Aorta (tissue), 5 donors: Measurements from ENCODE around the gene C1orf226. TPM values are rescaled to one million over a fixed set of nuclear protein-coding genes. Genes with fewer than 3 reads are reported as not detected.

Experiments
- ATAC-seq: fragments of 200-7000 bp; cut with Tn5 transposase; one replicate; pipeline ENCODE4 v1.9.1; 2022; ENCODE audit warnings: moderate library complexity; ENCODE audit not compliant: low FRiP score
- DNase-seq, 2 donors: peaks; one replicate each; pipeline ENCODE4 v3.0.0-alpha.2; 2020
- H3K27ac ChIP-seq, 2 donors: one replicate each; pipeline ENCODE4 v1.5.1; 2013; ENCODE audit warnings: low read length in 2 of 2, mild to moderate bottlenecking in 2 of 2, moderate library complexity in 2 of 2, control low read depth in 1 of 2, inconsistent platforms in 1 of 2, low read depth in 1 of 2
- H3K27me3 ChIP-seq, 2 donors: one replicate each; pipeline ENCODE4 v1.6.1; 2013; ENCODE audit warnings: control low read depth in 1 of 2, low read length in 1 of 2, mild to moderate bottlenecking in 1 of 2, moderate library complexity in 1 of 2; ENCODE audit not compliant: insufficient read depth in 2 of 2, control insufficient read depth in 1 of 2
- H3K36me3 ChIP-seq, 2 donors: one replicate each; pipeline ENCODE4 v1.6.1; 2013; ENCODE audit warnings: control low read depth in 1 of 2, low read length in 1 of 2, mild to moderate bottlenecking in 1 of 2; ENCODE audit not compliant: insufficient read depth in 2 of 2, control insufficient read depth in 1 of 2
- H3K4me1 ChIP-seq, 2 donors: one replicate each; pipeline ENCODE4 v1.6.1; 2013; ENCODE audit warnings: low read length in 2 of 2, control low read depth in 1 of 2, mild to moderate bottlenecking in 1 of 2, moderate library complexity in 1 of 2; ENCODE audit not compliant: insufficient read depth in 2 of 2, control insufficient read depth in 1 of 2
- H3K4me3 ChIP-seq, 2 donors: one replicate each; pipeline ENCODE4 v1.5.1; 2013; ENCODE audit warnings: low read length in 2 of 2, control low read depth in 1 of 2, mild to moderate bottlenecking in 1 of 2
- H3K9me3 ChIP-seq: one replicate; pipeline ENCODE4 v1.6.1; 2013; ENCODE audit warnings: mild to moderate bottlenecking, low read length; ENCODE audit not compliant: control insufficient read depth
- WGBS, 2 donors: extraction: QIAGEN DNeasy Blood & Tissue Kit; methylation state at CpG; one replicate each; pipeline ENCODE4 v1.1.7; 2013; 5-methylcytosine and 5-hydroxymethylcytosine counted together
- intact Hi-C, 2 donors: fragments of 100-400 bp; cut with DNase I; formaldehyde crosslinking; loops; one replicate each; pipeline versions ENCODE4 v1.14.2 to v1.15.0; 2022
- long read RNA-seq, 2 donors: library from polyadenylated mRNA; unstranded; transcript quantifications; one replicate each; pipeline ENCODE4 v2.0.0, GENCODE V29; 2020 to 2021
- polyA plus RNA-seq, 2 donors: library from polyadenylated mRNA; stranded (reverse); fragments of 200-250 nt; gene quantifications; one replicate each; pipeline ENCODE4 v1.2.3, GENCODE V29; 2013
- total RNA-seq, 2 donors: library from RNA; stranded (reverse); fragmentation: NEBNext Ultra II Directional; extraction: Animal tissue kit (Norgen Biotek cat#: 25700); gene quantifications; one replicate each; pipeline ENCODE4 v1.2.1, GENCODE V29; 2021
- donor health status: healthy with polysubstance abuse.
- donor health status: Bipolar disorder and iron deficiency.
- donor health status: DM: no; HTN: no; CAD: no.
- donor health status: DM: no; HTN: no; CAD: no.
- donor health status: DM: yes; HTN: yes; CAD: no.

The C1orf226 gene, protein sequence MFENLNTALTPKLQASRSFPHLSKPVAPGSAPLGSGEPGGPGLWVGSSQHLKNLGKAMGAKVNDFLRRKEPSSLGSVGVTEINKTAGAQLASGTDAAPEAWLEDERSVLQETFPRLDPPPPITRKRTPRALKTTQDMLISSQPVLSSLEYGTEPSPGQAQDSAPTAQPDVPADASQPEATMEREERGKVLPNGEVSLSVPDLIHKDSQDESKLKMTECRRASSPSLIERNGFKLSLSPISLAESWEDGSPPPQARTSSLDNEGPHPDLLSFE
- total RNA-seq (1 to 10 TPM; 4.4 to 5.5 TPM), polyA plus RNA-seq (1 to 10 TPM; 1.5 to 5.6 TPM)
- long read RNA-seq, donor 1, partial matches to known transcripts: 0 of 19 reads
- long read RNA-seq, donor 1, other reads (novel, unspliced or antisense): 19 of 19 reads
- long read RNA-seq, donor 2, partial matches to known transcripts: 0 of 1 reads
- long read RNA-seq, donor 2, other reads (novel, unspliced or antisense): 1 of 1 reads

GRCh38 chr1:162381383-162381782 lies at the start of gene C1orf226:
TSS of gene C1orf226 (plus strand) at chr1:162381728. CDS start at chr1:162381902, 174 bp downstream.
- DNase-seq (no peak), ATAC-seq (no peak)
- no peak within 1 kb of the TSS for H3K4me3 ChIP-seq
- WGBS, 2 donors: 95 to 96% methylated on average over 3 of the region's 3 CpGs
- H3K36me3 ChIP-seq: no peaks in the 10 kb centered on the region
- H3K27ac ChIP-seq: no peak within 1 kb of the TSS
- intact Hi-C loops: no loop called here
- no peaks in the 10 kb centered on the region for H3K4me1 ChIP-seq
- no peaks in the 10 kb centered on the region for H3K27me3 ChIP-seq
- no peaks in the 10 kb centered on the region for H3K9me3 ChIP-seq

DNA sequence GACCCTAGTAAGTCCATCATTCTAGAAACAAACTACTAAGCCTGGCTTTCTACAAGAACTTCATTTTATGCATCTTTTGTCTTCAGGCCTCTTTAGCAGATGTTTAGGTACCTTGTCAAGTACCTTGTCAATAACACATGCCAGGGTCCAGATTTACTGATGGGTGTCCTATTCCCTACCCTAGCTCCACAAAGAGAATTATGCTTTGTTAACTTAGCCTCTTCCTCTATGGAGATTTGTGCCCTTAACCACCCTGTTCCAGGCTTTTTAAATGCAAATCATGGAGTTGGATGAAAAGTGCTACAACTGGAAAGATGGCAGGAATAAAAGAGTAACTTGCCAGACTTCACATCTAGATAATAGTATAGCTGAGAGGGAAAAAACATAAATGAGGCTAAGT lies 47.5 kb upstream of the C1orf226 start:
- Histone ChIP-seq H3K9me3 (no peaks in the 10 kb centered on the region), H3K4me1 (peaks cover 0 to 2% of the 10 kb centered on the region in 2 donors), H3K27ac (no peak overlapping the region), H3K4me3 (no peak overlapping the region), H3K36me3 (no peaks in the 10 kb centered on the region), H3K27me3 (no peaks in the 10 kb centered on the region)
- no peak for DNase-seq
- intact Hi-C loops: no loop called here
- ATAC-seq: no peak

GRCh38 chr1:162335126-162335525 lies 46.4 kb upstream of the C1orf226 start:
- no peak overlapping the region for H3K4me3 ChIP-seq
- no peaks in the 10 kb centered on the region for H3K9me3 ChIP-seq
- peaks cover 0 to under 1% of the 10 kb centered on the region in 2 donors for H3K4me1 ChIP-seq
- no peak for ATAC-seq
- intact Hi-C loops: no loop called here
- no peak for DNase-seq
- H3K27me3 ChIP-seq: no peaks in the 10 kb centered on the region
- WGBS, 2 donors: 54 to 58% methylated on average over 5 of the region's 5 CpGs
- H3K36me3 ChIP-seq: no peaks in the 10 kb centered on the region
- H3K27ac ChIP-seq: no peak overlapping the region

- no peaks in the 10 kb centered on the region for H3K27me3 ChIP-seq
- DNase-seq (no peak), ATAC-seq (no peak)
- no peak overlapping the region for H3K27ac ChIP-seq
- 85 to 86% methylated on average over 7 of the region's 7 CpGs for WGBS, 2 donors
- no peaks in the 10 kb centered on the region for H3K9me3 ChIP-seq
- H3K36me3 ChIP-seq: no peaks in the 10 kb centered on the region
- no peaks in the 10 kb centered on the region for H3K4me1 ChIP-seq
- H3K4me3 ChIP-seq: no peak overlapping the region
- intact Hi-C loops: no loop called here
Observed at GRCh38 chr1:162336621-162337285, 44.8 kb upstream of the C1orf226 start.

DNA sequence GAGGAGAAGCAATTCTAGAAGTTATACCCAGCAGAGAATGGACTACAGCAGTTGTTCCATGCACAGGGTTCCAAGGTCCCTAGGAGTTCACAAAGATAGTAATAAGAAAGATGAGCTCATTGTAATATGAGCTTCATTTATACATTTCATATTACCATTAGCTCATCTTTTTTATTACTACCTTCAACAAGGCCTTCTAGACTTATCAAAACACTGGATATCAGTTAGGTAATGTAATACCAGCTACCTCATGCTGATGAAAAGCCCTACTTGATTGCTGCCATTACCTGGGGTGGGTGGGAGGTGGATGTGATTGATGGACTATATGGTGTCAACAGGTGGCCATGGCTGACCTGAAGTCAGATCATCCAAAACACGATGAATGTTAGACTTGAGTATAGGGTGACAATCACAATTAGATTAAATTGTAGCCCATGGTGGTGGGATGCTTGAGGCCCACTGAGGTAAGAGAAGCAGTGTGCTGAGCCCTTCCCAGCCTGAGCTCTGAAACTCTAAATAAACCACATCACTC lies 39.0 kb upstream of the C1orf226 start:
- no peak for ATAC-seq
- no peaks in the 10 kb centered on the region for H3K4me1 ChIP-seq
- intact Hi-C loops: no loop called here

DNA sequence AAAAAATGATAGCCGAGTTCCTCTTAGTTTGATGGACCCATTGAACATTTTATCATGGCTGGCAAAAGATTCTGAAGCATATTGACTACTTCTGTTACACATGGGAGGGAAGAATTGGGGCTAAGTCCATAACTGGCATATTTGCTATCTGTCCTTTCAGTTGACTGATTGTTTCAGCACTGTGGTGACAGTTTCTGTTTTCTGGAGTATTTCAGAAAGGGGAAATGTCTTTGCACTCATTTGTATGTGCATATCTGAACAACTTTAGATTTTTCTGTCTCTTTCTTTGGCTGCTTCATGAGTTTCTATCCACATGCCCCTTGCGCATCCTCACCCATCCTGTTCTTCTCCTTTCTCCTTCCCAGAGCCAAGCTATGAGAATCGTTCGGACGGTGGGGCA lies 38.1 kb upstream of the C1orf226 start:
- H3K4me3 ChIP-seq: no peak overlapping the region
- H3K4me1 ChIP-seq: no peaks in the 10 kb centered on the region
- no peaks in the 10 kb centered on the region for H3K27me3 ChIP-seq
- H3K9me3 ChIP-seq: no peaks in the 10 kb centered on the region
- peaks cover 0 to 2% of the 10 kb centered on the region in 2 donors for H3K36me3 ChIP-seq
- no peak for DNase-seq
- 87 to 92% methylated on average over 5 of the region's 5 CpGs for WGBS, 2 donors
- no peak overlapping the region for H3K27ac ChIP-seq
- intact Hi-C loops: no loop called here
- ATAC-seq: no peak

More for the DNA sequence above, 39.0 kb upstream of the C1orf226 start:
- WGBS, 2 donors: 93 to 95% methylated on average over 1 of the region's 1 CpG
- Histone ChIP-seq H3K27me3 (no peaks in the 10 kb centered on the region), H3K9me3 (no peaks in the 10 kb centered on the region), H3K36me3 (peaks cover 0 to 2% of the 10 kb centered on the region in 2 donors), H3K27ac (no peak overlapping the region), H3K4me3 (no peak overlapping the region)
- DNase-seq: no peak

DNA sequence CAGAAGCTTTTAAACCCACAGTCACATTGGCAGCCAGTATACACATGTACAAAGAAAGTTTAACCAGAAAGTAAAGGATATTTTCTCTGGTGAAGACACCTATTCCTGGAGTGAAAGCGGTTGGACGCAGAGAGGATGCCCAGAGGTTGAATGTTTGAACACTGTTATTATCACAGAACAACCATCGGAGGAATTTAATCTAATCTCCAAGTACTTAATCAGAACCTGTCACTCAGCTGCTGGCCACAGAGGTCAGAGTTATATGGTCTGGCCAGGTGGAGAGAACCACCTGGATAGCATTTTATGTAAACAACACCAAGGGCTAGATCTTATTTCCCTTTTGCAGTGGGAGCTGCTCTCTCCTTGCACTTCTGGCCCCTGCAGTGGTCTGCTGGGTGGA lies 34.2 kb upstream of the C1orf226 start:
- Histone ChIP-seq H3K36me3 (peaks cover 0 to 2% of the 10 kb centered on the region in 2 donors), H3K4me3 (no peak overlapping the region), H3K27ac (no peak overlapping the region), H3K9me3 (no peaks in the 10 kb centered on the region), H3K27me3 (no peaks in the 10 kb centered on the region), H3K4me1 (no peaks in the 10 kb centered on the region)
- intact Hi-C loops: no loop called here
- no peak for ATAC-seq
- no peak for DNase-seq
- 63 to 64% methylated on average over 3 of the region's 3 CpGs for WGBS, 2 donors

DNA sequence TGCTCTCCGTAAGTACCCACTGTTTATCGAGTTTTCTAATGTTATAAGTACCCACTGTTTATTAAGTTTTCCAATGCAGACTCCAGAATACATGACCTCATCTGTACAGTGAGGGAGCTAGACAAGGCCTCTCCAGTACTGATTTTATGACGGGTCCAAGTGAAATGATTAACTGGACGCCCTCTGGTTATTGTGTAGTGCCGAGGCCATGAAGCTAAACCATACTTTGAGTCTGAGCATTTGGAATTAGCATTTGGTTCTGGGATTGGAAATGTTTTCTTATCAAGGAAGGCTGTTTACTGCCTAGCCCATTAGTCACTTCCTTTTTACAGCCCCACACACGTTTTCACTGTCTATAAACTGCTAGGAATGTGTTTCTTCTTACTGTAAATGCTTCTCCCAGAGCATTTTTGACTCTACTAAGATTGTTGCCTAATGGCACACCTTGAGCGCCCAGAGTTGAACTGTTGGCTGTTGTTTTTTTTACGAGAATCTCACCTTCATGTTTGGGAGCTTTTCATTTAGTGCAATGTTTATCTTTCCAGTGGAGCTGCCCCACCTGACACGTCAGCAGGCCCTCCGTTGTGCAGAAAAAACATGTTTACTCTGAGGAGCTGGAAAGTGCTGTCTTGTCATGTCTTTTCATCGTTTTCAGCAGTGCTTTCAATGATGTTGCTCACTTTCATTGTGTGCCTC lies 31.7 kb upstream of the C1orf226 start:
- ATAC-seq: no peak
- H3K27ac ChIP-seq: no peak overlapping the region

More for the DNA sequence above, 31.7 kb upstream of the C1orf226 start:
- H3K36me3 ChIP-seq: no peaks in the 10 kb centered on the region
- no peak overlapping the region for H3K4me3 ChIP-seq
- 70 to 71% methylated on average over 11 of the region's 11 CpGs for WGBS, 2 donors
- no peaks in the 10 kb centered on the region for H3K27me3 ChIP-seq
- no peak for DNase-seq
- intact Hi-C loops: no loop called here
- no peaks in the 10 kb centered on the region for H3K4me1 ChIP-seq
- no peaks in the 10 kb centered on the region for H3K9me3 ChIP-seq
